HepG2 (cell line): ENCODE results near the gene STAT5A. TPM values are rescaled to one million over a fixed set of nuclear protein-coding genes. Genes with fewer than 3 reads are reported as not detected.

Experiments used
- ARID4A ChIP-seq: sonication (generic); formaldehyde crosslinking; IDR thresholded peaks from 2 replicates; pipeline ENCODE4 v1.5.0; 2020; ENCODE audit warnings: mild to moderate bottlenecking, missing genetic modification reagents, borderline replicate concordance
- ASH2L ChIP-seq: fragments of 300-600, 200-600 bp; sonication (generic); IDR thresholded peaks from 2 replicates; pipeline ENCODE4 v1.7.0; 2017; ENCODE audit warnings: low read depth, mild to moderate bottlenecking, moderate library complexity, mixed read lengths, low read length; ENCODE audit not compliant: insufficient read length
- CBX5 ChIP-seq: sonication (generic); formaldehyde crosslinking; IDR thresholded peaks from 2 replicates; pipeline ENCODE4 v1.4.0; 2020; ENCODE audit warnings: missing genetic modification reagents, borderline replicate concordance
- CEBPB ChIP-seq: IDR thresholded peaks from 2 replicates; pipeline ENCODE4 v1.6.1; 2011; ENCODE audit warnings: low read depth, low read length, improper control_type of control experiment, borderline replicate concordance
- ETS1 ChIP-seq: sonication (generic); formaldehyde crosslinking; IDR thresholded peaks from 2 replicates; pipeline ENCODE4 v1.4.0; 2020; ENCODE audit warnings: missing genetic modification reagents
- FOXO4 ChIP-seq: sonication (generic); formaldehyde crosslinking; conservative IDR thresholded peaks from 2 replicates; pipeline ENCODE4 v1.8.1; 2023; ENCODE audit warnings: missing genetic modification reagents
- KAT7 ChIP-seq: IDR thresholded peaks from 2 replicates; pipeline ENCODE4 v1.6.1; 2018; ENCODE audit warnings: borderline replicate concordance, missing compliant biosample characterization
- KLF16 ChIP-seq, 2 experiments: sonication (generic) in 1 of 2; formaldehyde crosslinking in 1 of 2; IDR thresholded peaks; 2 replicates each; pipeline versions ENCODE4 v1.6.1 to v1.8.0; 2016 to 2023; ENCODE audit warnings: missing genetic modification reagents in 2 of 2, missing compliant biosample characterization in 1 of 2
- NRL ChIP-seq: sonication (generic); formaldehyde crosslinking; IDR thresholded peaks from 2 replicates; pipeline ENCODE4 v1.5.0; 2020; ENCODE audit warnings: missing genetic modification reagents, mild to moderate bottlenecking, moderate library complexity, borderline replicate concordance
- POGZ ChIP-seq: sonication (generic); formaldehyde crosslinking; IDR thresholded peaks from 2 replicates; pipeline ENCODE4 v1.4.0; 2020; ENCODE audit warnings: mild to moderate bottlenecking, missing genetic modification reagents
- PRMT3 ChIP-seq: sonication (generic); formaldehyde crosslinking; IDR thresholded peaks from 2 replicates; pipeline ENCODE4 v1.8.1; 2022; ENCODE audit warnings: low read depth, mild to moderate bottlenecking, moderate library complexity, missing genetic modification reagents, borderline replicate concordance
- ZBTB21 ChIP-seq: sonication (generic); formaldehyde crosslinking; IDR thresholded peaks from 2 replicates; pipeline ENCODE4 v1.4.0; 2020; ENCODE audit warnings: missing genetic modification reagents
- ZKSCAN8 ChIP-seq: IDR thresholded peaks from 2 replicates; pipeline ENCODE4 v1.6.1; 2016; ENCODE audit warnings: borderline replicate concordance, missing genetic modification reagents, missing compliant biosample characterization
- ZNF33A ChIP-seq: sonication (generic); formaldehyde crosslinking; IDR thresholded peaks from 2 replicates; pipeline ENCODE4 v1.5.1; 2020; ENCODE audit warnings: missing genetic modification reagents, mild to moderate bottlenecking, moderate library complexity, borderline replicate concordance
- ZNF672 ChIP-seq: sonication (generic); formaldehyde crosslinking; IDR thresholded peaks from 2 replicates; pipeline ENCODE4 v1.8.1; 2022; ENCODE audit warnings: missing genetic modification reagents
- polyA plus RNA-seq, 8 experiments: library from polyadenylated mRNA; depleted of rRNA in 3 of 8; stranded (reverse) in 7 of 8; unstranded in 1 of 8; fragments of >200 nt; fragmentation: Illumina TruSeq in 4 of 8; extraction: Trizol in 4 of 8; gene quantifications; 2 replicates each; pipeline versions ENCODE4 v1.2.1 to v1.2.3, GENCODE V29; 2011 to 2016; ENCODE audit warnings: low read depth in 4 of 8, missing spikeins in 1 of 8, mixed read lengths in 1 of 8; ENCODE audit not compliant: insufficient read depth in 1 of 8
- total RNA-seq, 5 experiments: library from RNA; depleted of rRNA; stranded (reverse); fragments of >200 nt; fragmentation: Illumina TruSeq; extraction: Trizol; gene quantifications; 2 replicates each; pipeline ENCODE4 v1.2.3, GENCODE V29; 2016; ENCODE audit warnings: low read depth in 1 of 5

STAT5A gene
- total and polyA plus RNA-seq, 2 of the 13 experiments (the other 11 are each of a cell fraction or from before 2014, with no cell fraction given), result 1.4 to 4.1 TPM

- TF ChIP-seq ARID4A, result peak; percentile 63; the same call in 1 of the 2 replicates
- 0 out of 4 replicates have a peak, but pooled peaks of 1 of the 2 experiments have one; percentile 56 for TF ChIP-seq KLF16 (CRISPR knock-in tag; IDR thresholded peaks at IDR 0.05)
- no peak for TF ChIP-seq ZNF672 (CRISPR knock-in tag)
- no peak for TF ChIP-seq NRL (CRISPR knock-in tag)
- TF ChIP-seq KAT7, result 0 out of 2 replicates have a peak, but pooled peaks have one; percentile 31
- peak; percentile 63; the same call in 1 of the 2 replicates for TF ChIP-seq CEBPB
- TF ChIP-seq ETS1 (CRISPR knock-in tag), result no peak
- TF ChIP-seq PRMT3, result no peak
- no peak for TF ChIP-seq FOXO4 (CRISPR knock-in tag)
- TF ChIP-seq ZKSCAN8 (CRISPR knock-in tag), result 0 out of 2 replicates have a peak, but pooled peaks have one; percentile 62
- peak; percentile 72 for TF ChIP-seq ZBTB21
- peak; percentile 96; the same call in 1 of the 2 replicates for TF ChIP-seq ZNF33A (CRISPR knock-in tag)
- peak; percentile 79 for TF ChIP-seq POGZ (CRISPR knock-in tag)
- TF ChIP-seq ASH2L, result peak; percentile 58
- TF ChIP-seq CBX5 (CRISPR knock-in tag), result peak; percentile 54; the same call in 1 of the 2 replicates
Observed at GRCh38 chr17:42248351-42249179, 39.7 kb upstream of the STAT5A start (continued).
